NCI-H2227 (cell line): Measurements from ENCODE around the gene GPR55.
"Not testable (repeated sequence)": the region's sequence is repeated elsewhere in the genome, so short reads cannot be mapped to it uniquely, and the experiment has no call there.

ENCODE experiments used
- DNase-seq: peaks from one replicate; lab custom pipeline; 2025; ENCODE audit not compliant: unreplicated experiment; lab: John Stamatoyannopoulos, UW

GPR55 gene

GRCh38 chr2:230924470-230925341 lies at the start of gene GPR55:
Gene GPR55, minus strand, starts transcription at chr2:230925242. Its CDS starts 14,280 bp downstream, at chr2:230910962.
- DNase-seq: no peak

- DNase-seq: no peak
Observed at GRCh38 chr2:230974096-230974913, 49.3 kb upstream of the GPR55 start.

- no peak for DNase-seq
Observed at GRCh38 chr2:230972046-230972445, 47.0 kb upstream of the GPR55 start.

- DNase-seq: no peak
Observed at GRCh38 chr2:230969659-230970015, 44.6 kb upstream of the GPR55 start.

GRCh38 chr2:230968921-230969658 lies 44.0 kb upstream of the GPR55 start:
- DNase-seq: no peak

DNA sequence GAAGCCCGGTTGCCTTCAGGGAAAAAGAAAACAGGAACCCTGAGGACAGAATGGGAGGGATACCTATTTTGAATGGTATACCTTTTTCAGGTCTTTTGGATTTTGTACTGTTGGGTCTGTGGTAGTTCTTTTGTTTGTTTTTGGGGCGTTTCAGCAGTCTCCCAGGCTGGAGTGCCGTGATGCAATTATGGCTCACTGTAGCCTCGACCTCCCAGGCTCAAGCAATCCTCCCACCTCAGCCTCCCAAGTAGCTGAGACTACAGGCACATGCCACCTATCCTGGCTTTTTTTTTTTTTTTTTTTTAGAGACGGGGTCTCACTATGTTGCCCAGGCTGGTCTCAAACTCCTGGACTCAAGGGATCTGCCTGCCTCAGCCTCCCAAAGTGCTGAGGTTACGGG lies 43.3 kb upstream of the GPR55 start:
- not testable (repeated sequence) for DNase-seq

DNA sequence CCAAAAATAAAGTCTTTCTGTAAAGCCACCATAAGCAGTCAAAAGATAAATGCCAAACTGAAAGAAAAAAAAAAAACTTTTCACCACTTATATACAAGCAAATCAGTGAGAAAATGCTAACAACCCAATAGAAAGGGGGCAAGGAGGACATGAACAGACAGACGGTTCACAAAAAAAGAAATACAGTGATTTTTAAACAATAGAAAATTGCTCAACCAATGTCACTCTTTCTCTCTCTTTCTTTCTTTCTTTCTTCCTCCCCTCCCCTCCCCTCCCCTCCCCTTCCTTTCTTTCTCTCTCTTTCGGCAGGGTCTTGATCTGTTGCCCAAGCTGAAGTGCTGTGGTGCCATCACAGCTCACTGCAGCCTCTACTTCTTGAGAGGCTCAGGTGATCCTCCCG lies 42.1 kb upstream of the GPR55 start:
- no peak for DNase-seq

DNA sequence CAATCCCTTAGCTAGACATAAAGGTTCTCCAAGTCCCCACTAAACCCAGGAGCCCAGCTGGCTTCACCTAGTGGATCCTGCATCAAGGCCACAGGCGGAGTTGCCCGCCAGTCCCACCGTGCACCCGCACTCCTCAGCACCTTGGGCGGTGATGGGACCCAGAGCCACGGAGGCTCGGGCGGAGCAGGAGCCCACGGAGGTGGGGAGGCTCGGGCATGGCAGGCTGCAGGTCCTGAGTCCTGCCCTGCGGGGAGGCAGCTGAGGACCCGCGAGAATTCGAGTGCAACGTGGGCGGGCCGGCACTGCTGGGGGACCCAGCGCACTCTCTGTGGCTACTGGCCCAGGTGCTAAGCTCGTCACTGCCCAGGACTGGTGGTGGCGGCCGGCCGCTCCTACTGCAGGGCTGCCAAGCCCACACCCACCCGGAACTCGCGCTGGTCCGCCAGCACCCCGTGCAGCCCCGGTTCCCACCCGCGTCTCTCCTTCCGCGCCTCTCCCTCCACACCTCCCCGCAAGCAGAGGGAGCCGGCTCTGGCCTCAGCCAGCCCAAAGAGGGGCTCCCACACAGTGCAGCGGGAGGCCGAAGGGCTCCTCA lies 39.2 kb upstream of the GPR55 start:
- DNase-seq: no peak

GRCh38 chr2:230961091-230961491 lies 36.0 kb upstream of the GPR55 start:
- DNase-seq: no peak

DNA sequence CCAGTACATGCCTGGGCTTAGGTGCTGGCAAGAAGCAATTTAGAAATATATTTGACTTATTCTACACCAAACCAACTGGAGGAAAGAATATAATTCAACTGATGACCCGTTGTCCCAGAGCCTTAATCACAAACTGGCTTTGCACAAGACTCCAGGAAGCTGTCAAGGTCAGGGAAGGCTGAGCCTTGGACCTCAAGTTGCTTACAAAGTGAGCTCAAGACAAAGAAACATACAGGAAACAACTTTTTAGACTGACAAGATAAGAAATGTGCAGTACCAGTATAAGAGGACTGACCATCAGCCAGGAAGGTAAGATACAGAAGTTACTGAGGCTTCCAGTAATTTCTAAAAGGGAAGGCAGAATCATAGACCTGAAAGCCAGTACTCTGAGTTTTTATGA lies 35.0 kb upstream of the GPR55 start:
- DNase-seq: no peak

GRCh38 chr2:230958820-230959756 lies 34.0 kb upstream of the GPR55 start:
- DNase-seq: no peak

GRCh38 chr2:230957756-230958391 lies 32.8 kb upstream of the GPR55 start:
- DNase-seq: no peak

DNA sequence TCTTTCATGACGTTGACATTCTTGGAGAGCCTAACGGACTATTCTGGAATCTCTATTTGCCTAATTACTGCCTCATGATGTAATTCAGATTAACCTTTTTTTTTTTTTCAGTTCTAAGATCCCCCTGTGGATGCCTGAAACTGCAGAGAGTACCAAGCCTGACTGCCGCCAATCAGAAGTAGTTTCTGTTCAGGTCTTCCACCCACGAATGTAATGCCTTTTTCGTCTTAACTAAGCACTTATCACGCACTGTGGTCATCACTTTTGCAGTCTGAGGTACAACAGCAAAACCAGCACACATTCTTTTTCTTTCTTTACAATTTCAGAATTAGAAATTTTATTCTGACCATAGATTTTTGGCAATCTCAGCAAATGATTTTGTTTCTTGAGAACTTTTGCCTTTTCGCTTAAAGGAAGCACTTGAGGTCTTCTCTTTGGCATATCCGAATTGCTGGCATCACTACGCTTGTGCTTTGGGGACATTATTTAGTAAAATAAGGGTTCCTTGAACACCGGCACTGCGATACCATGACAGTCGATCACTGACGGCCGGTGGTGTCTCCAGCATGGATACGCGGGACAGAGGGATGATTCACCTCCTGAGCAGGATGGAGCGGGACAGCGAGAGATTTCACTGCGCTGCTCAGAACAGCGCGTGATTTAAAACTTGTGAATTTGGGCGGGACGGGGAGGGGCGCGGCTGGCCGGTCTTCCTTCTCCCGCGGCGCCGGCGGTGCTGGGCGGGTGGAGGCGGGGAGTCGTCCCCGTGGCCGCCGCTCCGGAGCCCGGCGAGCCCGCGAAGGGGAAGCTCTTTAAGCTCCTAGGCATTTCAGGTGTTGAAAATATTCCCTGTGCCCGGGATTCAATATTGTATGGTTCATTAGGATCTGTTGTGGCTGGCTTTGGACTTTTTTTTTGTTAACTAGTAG lies 32.0 kb upstream of the GPR55 start:
- peak; percentile 67 for DNase-seq

GRCh38 chr2:230955163-230955737 lies 30.2 kb upstream of the GPR55 start:
- no peak for DNase-seq

GRCh38 chr2:230954746-230955145 lies 29.7 kb upstream of the GPR55 start:
- no peak for DNase-seq

GRCh38 chr2:230953845-230954244 lies 28.8 kb upstream of the GPR55 start:
- no peak for DNase-seq

DNA sequence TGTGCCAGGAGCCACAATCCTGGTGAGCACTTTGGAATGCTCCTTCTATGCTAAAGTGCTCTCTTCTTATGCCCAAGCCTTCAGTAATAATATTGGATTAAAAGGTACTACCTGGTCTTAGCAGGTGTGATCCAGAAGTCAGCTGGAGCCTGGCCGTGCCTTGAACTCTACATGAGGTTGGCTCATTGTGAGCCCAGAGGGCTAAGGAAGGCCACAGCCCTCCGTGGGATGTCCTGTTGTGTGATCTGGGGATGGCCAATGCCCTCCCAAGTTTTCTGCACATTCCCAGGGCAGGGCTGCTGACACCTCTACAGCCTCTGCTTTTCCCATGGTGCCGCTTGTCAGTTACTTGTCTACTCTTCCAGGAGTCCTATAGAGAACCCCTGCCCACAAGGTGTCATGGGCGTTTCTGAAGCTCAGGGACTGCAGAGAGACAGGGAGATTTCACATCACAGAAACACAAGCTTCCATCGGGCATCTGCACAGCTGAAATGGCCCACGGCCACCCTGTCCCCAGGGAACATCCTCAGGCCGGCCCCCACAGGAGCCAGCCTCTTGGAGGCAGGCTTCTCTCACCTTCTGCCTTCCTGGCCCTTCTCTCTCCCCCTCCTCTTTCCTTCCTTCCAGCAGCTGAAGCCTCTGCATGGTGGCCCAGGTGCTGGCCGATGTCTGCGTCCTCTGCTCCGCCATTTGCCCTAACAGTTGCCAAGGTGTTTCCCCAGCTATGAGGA lies 27.3 kb upstream of the GPR55 start:
- DNase-seq: no peak
